MM.1S (cell line): ENCODE data around the gene SCN4A.

ENCODE experiments used
- CTCF ChIP-seq: fragments of 300-600 bp; sonication (generic); IDR thresholded peaks from 2 replicates; pipeline ENCODE4 v1.5.1; 2016; ENCODE audit warnings: antibody characterized with exemption, low read length, mixed read lengths
- EZH2phosphoT487 ChIP-seq: fragments of 300-600 bp; sonication (generic); IDR thresholded peaks from 2 replicates; pipeline ENCODE4 v1.6.1; 2018; ENCODE audit warnings: antibody characterized with exemption, low read length

- TF ChIP-seq CTCF (no peak), EZH2phosphoT487 (no peak)
Measured at GRCh38 chr17:63973247-63973646, 529 bp upstream of the SCN4A start.
